Heart left ventricle (tissue), 13 donors: ENCODE results near the gene PLPPR2.

Experiments used
- POLR2A ChIP-seq, 2 donors: fragments of 450-650 bp; IDR thresholded peaks; one replicate each; pipeline ENCODE4 v1.6.1; 2017; ENCODE audit warnings: antibody characterized with exemption in 2 of 2, mild to moderate bottlenecking in 2 of 2, moderate library complexity in 2 of 2
- TF ChIP-seq, protein P1 (sequence below), 12 donors: fragments of 200-600 bp; sonication (generic) in 4 of 12; IDR thresholded peaks; one replicate each; pipeline versions ENCODE4 v1.5.0 to v1.8.0; 2018 to 2022; ENCODE audit warnings: antibody characterized with exemption in 12 of 12, mild to moderate bottlenecking in 5 of 12
- donor health status: ischemic (EF 13 %, LVEDD 7.1; RV severe dilation, severe dysfunction).
- donor health status: DM: no; HTN: yes; CAD: no.
- donor health status: DM: no; HTN: no; CAD: no.
- donor health status: ischemic (EF 25% LVEDD 6.9; RV normal size, moderate dysfunction).
- donor health status: ischemic (EF 25% LVEDD 5.7; RV mildly dilated, moderate dysfunction).
- donor health status: ischemic (EF 35%, LVEDD 5.7; RV mildly dilated, moderate dysfunction).
- donor health status: nonischemic (EF 11% LVEDD 7.7; RV severe dilation, severe dysfunction).
- donor health status: DM: yes; HTN: yes; CAD: no.
- donor health status: PGD.
- donor health status: ischemic (EF 29% LVEDD 5.4; RV normal size, mild dysfunction).
- donor health status: nonischemic (EF 23%, LVEDD 6.1; RV moderate dilation, normal function).

DNA sequence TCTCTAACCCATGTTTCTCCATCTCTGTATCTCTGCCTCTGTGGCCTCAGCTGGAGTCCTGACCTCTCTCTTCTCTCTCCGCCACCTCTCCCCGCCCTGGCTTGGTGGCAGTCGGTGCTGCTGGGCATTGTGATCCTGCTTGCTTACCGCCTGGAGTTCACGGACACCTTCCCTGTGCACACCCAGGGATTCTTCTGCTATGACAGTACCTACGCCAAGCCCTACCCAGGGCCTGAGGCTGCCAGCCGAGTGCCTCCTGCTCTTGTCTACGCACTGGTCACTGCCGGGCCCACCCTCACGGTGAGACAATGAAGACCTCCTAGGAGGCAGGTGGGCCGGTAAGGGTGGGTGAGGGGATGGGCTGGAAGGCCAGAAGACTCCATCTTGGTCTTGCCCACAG lies 4.2 kb downstream of the PLPPR2 start:
- TF ChIP-seq, protein P1, sequence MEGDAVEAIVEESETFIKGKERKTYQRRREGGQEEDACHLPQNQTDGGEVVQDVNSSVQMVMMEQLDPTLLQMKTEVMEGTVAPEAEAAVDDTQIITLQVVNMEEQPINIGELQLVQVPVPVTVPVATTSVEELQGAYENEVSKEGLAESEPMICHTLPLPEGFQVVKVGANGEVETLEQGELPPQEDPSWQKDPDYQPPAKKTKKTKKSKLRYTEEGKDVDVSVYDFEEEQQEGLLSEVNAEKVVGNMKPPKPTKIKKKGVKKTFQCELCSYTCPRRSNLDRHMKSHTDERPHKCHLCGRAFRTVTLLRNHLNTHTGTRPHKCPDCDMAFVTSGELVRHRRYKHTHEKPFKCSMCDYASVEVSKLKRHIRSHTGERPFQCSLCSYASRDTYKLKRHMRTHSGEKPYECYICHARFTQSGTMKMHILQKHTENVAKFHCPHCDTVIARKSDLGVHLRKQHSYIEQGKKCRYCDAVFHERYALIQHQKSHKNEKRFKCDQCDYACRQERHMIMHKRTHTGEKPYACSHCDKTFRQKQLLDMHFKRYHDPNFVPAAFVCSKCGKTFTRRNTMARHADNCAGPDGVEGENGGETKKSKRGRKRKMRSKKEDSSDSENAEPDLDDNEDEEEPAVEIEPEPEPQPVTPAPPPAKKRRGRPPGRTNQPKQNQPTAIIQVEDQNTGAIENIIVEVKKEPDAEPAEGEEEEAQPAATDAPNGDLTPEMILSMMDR (IDR thresholded peaks at IDR 0.05): no peak
- no peak for TF ChIP-seq POLR2A (IDR thresholded peaks at IDR 0.05)
